Upper lobe of left lung (tissue), 6 donors: ENCODE results near the gene ACTN4. TPM values are rescaled to one million over a fixed set of nuclear protein-coding genes. Genes with fewer than 3 reads are reported as not detected.

Source experiments
- ATAC-seq, 2 donors: fragments of 200-7000 bp; cut with Tn5 transposase; one replicate each; pipeline ENCODE4 v1.9.1; 2022; ENCODE audit warnings: mild to moderate bottlenecking in 2 of 2, moderate library complexity in 2 of 2; ENCODE audit not compliant: low FRiP score in 2 of 2
- DNase-seq, 2 donors: peaks; one replicate each; pipeline ENCODE4 v3.0.0-alpha.2; 2019 to 2020
- H3K27ac ChIP-seq, 4 donors: fragments of 200-600 bp; sonication (generic); one replicate each; pipeline ENCODE4 v1.5.1; 2016 to 2019
- H3K27me3 ChIP-seq, 4 donors: fragments of 200-600 bp; sonication (generic); one replicate each; pipeline ENCODE4 v1.5.1; 2017 to 2019
- H3K36me3 ChIP-seq, 4 donors: fragments of 200-600 bp; sonication (generic); one replicate each; pipeline ENCODE4 v1.5.1; 2016 to 2019
- H3K4me1 ChIP-seq, 4 donors: fragments of 200-600 bp; sonication (generic); one replicate each; pipeline ENCODE4 v1.5.1; 2018 to 2019
- H3K4me3 ChIP-seq, 4 donors: fragments of 200-600 bp; sonication (generic); one replicate each; pipeline ENCODE4 v1.5.1; 2017 to 2019; ENCODE audit warnings: mild to moderate bottlenecking in 2 of 4, moderate library complexity in 1 of 4
- H3K9me3 ChIP-seq, 4 donors: fragments of 200-600 bp; sonication (generic); one replicate each; pipeline ENCODE4 v1.5.1; 2018 to 2019
- CTCF ChIP-seq, 6 experiments: fragments of 450-650 bp in 4 of 6; fragments of 200-600 bp in 2 of 6; sonication (generic) in 2 of 6; IDR thresholded peaks; one replicate each; pipeline ENCODE4 v1.5.1; 2016 to 2019; ENCODE audit warnings: antibody characterized with exemption in 6 of 6
- EP300 ChIP-seq, 4 donors: sonication (generic); formaldehyde crosslinking; IDR thresholded peaks; one replicate each; pipeline ENCODE4 v1.5.1; 2017; ENCODE audit warnings: antibody characterized with exemption in 4 of 4, control low read depth in 2 of 4
- POLR2A ChIP-seq, 4 donors: fragments of 450-650 bp; IDR thresholded peaks; one replicate each; pipeline ENCODE4 v1.5.1; 2016 to 2017; ENCODE audit warnings: antibody characterized with exemption in 4 of 4, mild to moderate bottlenecking in 2 of 4
- POLR2AphosphoS5 ChIP-seq, 2 donors: sonication (generic); formaldehyde crosslinking; IDR thresholded peaks; one replicate each; pipeline ENCODE4 v1.5.1; 2017; ENCODE audit warnings: antibody characterized with exemption in 2 of 2
- WGBS, 2 donors: methylation state at CpG; one replicate each; pipeline ENCODE4 v1.1.5; 2017 to 2018; 5-methylcytosine and 5-hydroxymethylcytosine counted together
- total RNA-seq, 6 donors: library from RNA; depleted of rRNA in 4 of 6; stranded (reverse); fragments of >200 nt in 4 of 6; gene quantifications; one replicate each; pipeline versions ENCODE4 v1.1.0 to v1.2.1, GENCODE V29; 2016 to 2021
- donor health status: DM: no; HTN: no; CAD: no; lungs with moderate emphysema.
- donor health status: DM: no; HTN: yes; CAD: no; lungs with severe emphysema.

The ACTN4 gene
- total RNA-seq, 6 donors from 2014 or later, result 162 to 636 (median 512) TPM

GRCh38 chr19:38717855-38718254 lies 70.4 kb downstream of the ACTN4 start:
- Histone ChIP-seq H3K4me1 (peaks cover 14 to 48% (median 30%) of the 10 kb centered on the region in 4 donors), H3K4me3 (no peak overlapping the region), H3K9me3 (no peaks in the 10 kb centered on the region), H3K27ac (peak overlapping the region in 1 of 4 donors; percentile 72), H3K27me3 (no peaks in the 10 kb centered on the region), H3K36me3 (peaks cover 37 to 100% (median 95%) of the 10 kb centered on the region in 4 donors)
- no peak for TF ChIP-seq EP300 (IDR thresholded peaks at IDR 0.05)
- no peak for TF ChIP-seq CTCF (IDR thresholded peaks at IDR 0.05)
- TF ChIP-seq POLR2A (IDR thresholded peaks at IDR 0.05), result no peak
- no peak for TF ChIP-seq POLR2AphosphoS5 (IDR thresholded peaks at IDR 0.05)
- 97% methylated on average over 11 of the region's 11 CpGs; no CpG with 5 or more reads in 1 of the 2 donors for WGBS, 2 donors
- DNase-seq (peak in 1 of 2 donors; percentile 63), ATAC-seq (no peak)

DNA sequence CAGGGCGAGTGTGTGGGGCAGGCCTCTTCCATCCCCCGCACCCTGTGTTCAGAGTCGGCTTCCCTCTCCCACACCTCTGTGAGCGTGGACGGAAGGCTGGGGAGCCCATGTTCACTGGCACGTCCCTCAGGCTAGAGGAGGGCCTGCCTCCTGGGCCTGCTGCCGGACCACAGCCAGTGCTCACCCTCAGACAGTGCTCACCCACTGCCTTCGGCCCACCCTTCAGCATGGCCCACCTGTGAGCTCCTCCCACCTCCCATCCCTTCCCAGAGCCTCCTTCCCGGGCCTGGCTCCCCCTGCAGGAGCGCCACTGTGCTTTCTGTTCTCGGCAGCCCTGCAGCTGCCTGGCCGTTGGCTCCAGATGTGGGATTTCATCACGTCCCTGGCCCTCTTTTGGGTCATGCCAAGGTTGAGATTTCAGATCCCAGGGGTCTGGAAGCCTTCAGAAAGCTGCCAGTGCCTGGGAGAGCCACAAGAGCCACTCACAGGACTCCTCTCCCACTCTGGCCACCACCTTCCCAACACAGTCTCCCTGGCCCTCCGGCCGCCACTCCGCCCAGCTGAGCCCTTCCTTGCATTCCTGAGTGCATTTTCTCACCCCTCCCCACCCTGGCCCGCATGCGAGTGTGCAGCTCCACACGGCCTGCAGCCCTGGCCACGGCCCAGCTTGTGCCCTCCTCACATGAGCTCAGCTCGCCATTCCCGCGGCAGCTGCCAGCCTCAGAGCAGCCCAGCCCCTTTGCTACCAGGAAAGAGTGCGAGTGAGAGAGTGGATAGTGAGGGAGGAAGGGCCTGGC lies 71.5 kb downstream of the ACTN4 start:
- H3K4me1 ChIP-seq, result peaks cover 14 to 44% (median 26%) of the 10 kb centered on the region in 4 donors
- no peak overlapping the region for H3K4me3 ChIP-seq
- H3K27me3 ChIP-seq, result no peaks in the 10 kb centered on the region
- ATAC-seq (peak; percentile 21 to 44), DNase-seq (peak in 1 of 2 donors; percentile 88)
- peaks cover 47 to 100% (median 97%) of the 10 kb centered on the region in 4 donors for H3K36me3 ChIP-seq
- peak in 1 of 2 donors; percentile 6 for TF ChIP-seq POLR2AphosphoS5 (IDR thresholded peaks at IDR 0.05)
- TF ChIP-seq POLR2A (IDR thresholded peaks at IDR 0.05), result no peak
- peak in 2 of 6 experiments; percentile 22 to 29 for TF ChIP-seq CTCF (IDR thresholded peaks at IDR 0.05)
- no peak for TF ChIP-seq EP300 (IDR thresholded peaks at IDR 0.05)
- 76 to 84% methylated on average over 15 to 24 of the region's 24 CpGs for WGBS, 2 donors
- H3K27ac ChIP-seq, result peak overlapping the region; percentile 17 to 78 (median 73)
- H3K9me3 ChIP-seq, result no peaks in the 10 kb centered on the region

- ATAC-seq, result peak; percentile 2 to 42
- no peak for TF ChIP-seq CTCF (IDR thresholded peaks at IDR 0.05)
- no peak for TF ChIP-seq POLR2A (IDR thresholded peaks at IDR 0.05)
- TF ChIP-seq POLR2AphosphoS5 (IDR thresholded peaks at IDR 0.05), result no peak
- TF ChIP-seq EP300 (IDR thresholded peaks at IDR 0.05), result no peak
- H3K36me3 ChIP-seq, result peaks cover 50 to 100% (median 97%) of the 10 kb centered on the region in 4 donors
- peak overlapping the region; percentile 17 to 78 (median 73) for H3K27ac ChIP-seq
- 72 to 76% methylated on average over 7 to 24 of the region's 24 CpGs for WGBS, 2 donors
- no peak overlapping the region for H3K4me3 ChIP-seq
- DNase-seq, result peak in 1 of 2 donors; percentile 71
- peaks cover 14 to 44% (median 26%) of the 10 kb centered on the region in 4 donors for H3K4me1 ChIP-seq
- H3K27me3 ChIP-seq, result no peaks in the 10 kb centered on the region
- H3K9me3 ChIP-seq, result no peaks in the 10 kb centered on the region
These were observed 72.5 kb downstream of the ACTN4 start for GRCh38 chr19:38719761-38720558.

- TF ChIP-seq CTCF (IDR thresholded peaks at IDR 0.05), result no peak
- TF ChIP-seq POLR2A (IDR thresholded peaks at IDR 0.05), result no peak
- no peak for TF ChIP-seq EP300 (IDR thresholded peaks at IDR 0.05)
- TF ChIP-seq POLR2AphosphoS5 (IDR thresholded peaks at IDR 0.05), result no peak
- peaks cover 57 to 100% (median 97%) of the 10 kb centered on the region in 4 donors for H3K36me3 ChIP-seq
These were observed 73.2 kb downstream of the ACTN4 start for GRCh38 chr19:38720559-38721236.

More at GRCh38 chr19:38720559-38721236, 73.2 kb downstream of the ACTN4 start:
- Histone ChIP-seq H3K27me3 (no peaks in the 10 kb centered on the region), H3K9me3 (no peaks in the 10 kb centered on the region), H3K4me1 (peaks cover 14 to 44% (median 26%) of the 10 kb centered on the region in 4 donors), H3K27ac (peak overlapping the region in 3 of 4 donors; percentile 72 to 78 (median 74)), H3K4me3 (no peak overlapping the region)
- WGBS, 2 donors, result 94% methylated on average over 15 of the region's 15 CpGs; no CpG with 5 or more reads in 1 of the 2 donors
- no peak for ATAC-seq
- no peak for DNase-seq
